HFFc6 (cell line): ENCODE measurements around the gene KCNIP2. TPM values are rescaled to one million over a fixed set of nuclear protein-coding genes. Genes with fewer than 3 reads are reported as not detected.
A peak's percentile ranks its signal among the peaks of the same experiment; 100 is the strongest.

Experiments
- DNase-seq: peaks from one replicate; pipeline ENCODE4 v3.0.0-alpha.2; 2018
- H3K27ac Mint-ChIP-seq: 2 replicates; pipeline ENCODE4 v1.8.0; 2020; ENCODE audit warnings: mild to moderate bottlenecking, mixed read lengths
- H3K27me3 Mint-ChIP-seq: 2 replicates; pipeline ENCODE4 v1.8.0; 2021; ENCODE audit warnings: mild to moderate bottlenecking, moderate library complexity, mixed read lengths; ENCODE audit not compliant: insufficient read depth
- H3K36me3 Mint-ChIP-seq: 2 replicates; pipeline ENCODE4 v1.8.0; 2021; ENCODE audit warnings: low read depth, mixed read lengths
- H3K4me1 Mint-ChIP-seq: 2 replicates; pipeline ENCODE4 v1.8.0; 2020; ENCODE audit warnings: low read depth, mixed read lengths
- H3K4me3 Mint-ChIP-seq: 2 replicates; pipeline ENCODE4 v1.8.0; 2020; ENCODE audit warnings: mild to moderate bottlenecking, moderate library complexity, mixed read lengths
- H3K9me3 Mint-ChIP-seq: 2 replicates; pipeline ENCODE4 v1.8.0; 2020; ENCODE audit warnings: mild to moderate bottlenecking, mixed read lengths
- CTCF ChIP-seq: fragments of 200-600 bp; sonication (generic); IDR thresholded peaks from 2 replicates; pipeline ENCODE4 v1.5.0; 2021; ENCODE audit warnings: antibody characterized with exemption, mild to moderate bottlenecking
- total RNA-seq, 6 experiments: library from RNA; stranded (reverse); fragmentation: NEBNext Ultra II Directional; extraction: Animal tissue kit (Norgen Biotek cat#: 25700); gene quantifications; 2 replicates in 1 of 6; 3 replicates in 5 of 6; pipeline ENCODE4 v1.2.3, GENCODE V29; 2021

The KCNIP2 gene
- total RNA-seq, 6 experiments from 2014 or later = 0.31 to 1.3 (median 0.50) TPM

- DNase-seq = peak; percentile 56
- Mint-ChIP-seq H3K27me3 (peaks cover 16% of the 10 kb centered on the region), H3K4me3 (peak overlapping the region; percentile 98; the same call in 1 of the 2 replicates), H3K27ac (0 out of 2 replicates have a peak overlapping the region, but pooled peaks have one; percentile 38), H3K36me3 (peaks cover 5% of the 10 kb centered on the region; the same call in 1 of the 2 replicates), H3K4me1 (peaks cover 51% of the 10 kb centered on the region), H3K9me3 (no peaks in the 10 kb centered on the region; the same call in 1 of the 2 replicates)
- peak; percentile 98 for TF ChIP-seq CTCF
Measured at GRCh38 chr10:101780818-101781654, 62.6 kb downstream of the KCNIP2 start.

- Mint-ChIP-seq H3K27ac (peak overlapping the region; percentile 48; the same call in 1 of the 2 replicates), H3K27me3 (peaks cover 16% of the 10 kb centered on the region), H3K4me1 (peaks cover 50% of the 10 kb centered on the region), H3K4me3 (peak overlapping the region; percentile 60; the same call in 1 of the 2 replicates), H3K9me3 (no peaks in the 10 kb centered on the region; the same call in 1 of the 2 replicates), H3K36me3 (peaks cover 5% of the 10 kb centered on the region; the same call in 1 of the 2 replicates)
- DNase-seq = no peak
- TF ChIP-seq CTCF = no peak; the same call in none of the 2 replicates
Measured at GRCh38 chr10:101780187-101780817, 63.3 kb downstream of the KCNIP2 start.

GRCh38 chr10:101779544-101780186 is 63.9 kb downstream of the KCNIP2 start:
- peaks cover 19% of the 10 kb centered on the region for H3K27me3 Mint-ChIP-seq

GRCh38 chr10:101778781-101779543 is 64.6 kb downstream of the KCNIP2 start:
- H3K27me3 Mint-ChIP-seq = peaks cover 25% of the 10 kb centered on the region
- H3K9me3 Mint-ChIP-seq = no peaks in the 10 kb centered on the region; the same call in 1 of the 2 replicates
- H3K27ac Mint-ChIP-seq = no peak overlapping the region
- no peak for DNase-seq
- no peak for TF ChIP-seq CTCF
- peaks cover 5% of the 10 kb centered on the region; the same call in 1 of the 2 replicates for H3K36me3 Mint-ChIP-seq
- H3K4me3 Mint-ChIP-seq = no peak overlapping the region
- H3K4me1 Mint-ChIP-seq = peaks cover 40% of the 10 kb centered on the region

More at GRCh38 chr10:101779544-101780186, 63.9 kb downstream of the KCNIP2 start:
- TF ChIP-seq CTCF = peak; percentile 96
- peak; percentile 27 for DNase-seq
- Mint-ChIP-seq H3K4me3 (peak overlapping the region; percentile 60; the same call in 1 of the 2 replicates), H3K36me3 (peaks cover 5% of the 10 kb centered on the region; the same call in 1 of the 2 replicates), H3K27ac (peak overlapping the region; percentile 48; the same call in 1 of the 2 replicates), H3K4me1 (peaks cover 44% of the 10 kb centered on the region), H3K9me3 (no peaks in the 10 kb centered on the region; the same call in 1 of the 2 replicates)
